Measurements from ENCODE around the gene ZNF655.

DNA sequence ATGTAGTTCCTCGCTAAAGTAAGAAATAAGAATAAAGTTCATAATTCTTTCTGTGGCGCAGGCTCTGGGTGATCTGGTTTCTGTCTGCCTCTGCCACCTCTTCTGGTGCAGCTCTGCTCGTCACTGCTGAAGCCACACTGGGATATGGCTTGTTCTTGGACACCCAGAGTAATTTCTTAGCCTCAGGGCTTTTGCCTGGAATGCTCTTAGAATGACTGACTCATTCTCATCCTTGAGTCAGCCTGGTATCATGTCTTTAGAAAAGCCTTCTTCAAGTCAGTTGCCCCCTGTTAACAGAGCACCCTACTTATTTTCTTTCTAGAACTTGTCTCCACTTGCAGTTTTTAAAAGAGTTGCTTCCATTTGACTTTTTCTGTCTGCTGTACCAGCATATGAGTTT lies 60.3 kb downstream of the ZNF655 start:
- TF ChIP-seq, protein P1, sequence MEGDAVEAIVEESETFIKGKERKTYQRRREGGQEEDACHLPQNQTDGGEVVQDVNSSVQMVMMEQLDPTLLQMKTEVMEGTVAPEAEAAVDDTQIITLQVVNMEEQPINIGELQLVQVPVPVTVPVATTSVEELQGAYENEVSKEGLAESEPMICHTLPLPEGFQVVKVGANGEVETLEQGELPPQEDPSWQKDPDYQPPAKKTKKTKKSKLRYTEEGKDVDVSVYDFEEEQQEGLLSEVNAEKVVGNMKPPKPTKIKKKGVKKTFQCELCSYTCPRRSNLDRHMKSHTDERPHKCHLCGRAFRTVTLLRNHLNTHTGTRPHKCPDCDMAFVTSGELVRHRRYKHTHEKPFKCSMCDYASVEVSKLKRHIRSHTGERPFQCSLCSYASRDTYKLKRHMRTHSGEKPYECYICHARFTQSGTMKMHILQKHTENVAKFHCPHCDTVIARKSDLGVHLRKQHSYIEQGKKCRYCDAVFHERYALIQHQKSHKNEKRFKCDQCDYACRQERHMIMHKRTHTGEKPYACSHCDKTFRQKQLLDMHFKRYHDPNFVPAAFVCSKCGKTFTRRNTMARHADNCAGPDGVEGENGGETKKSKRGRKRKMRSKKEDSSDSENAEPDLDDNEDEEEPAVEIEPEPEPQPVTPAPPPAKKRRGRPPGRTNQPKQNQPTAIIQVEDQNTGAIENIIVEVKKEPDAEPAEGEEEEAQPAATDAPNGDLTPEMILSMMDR (IDR thresholded peaks at IDR 0.05): no peak
- TF ChIP-seq POLR2A (IDR thresholded peaks at IDR 0.05): no peak

Measured in heart left ventricle (tissue), 13 donors.